GM21528 (cell line): Measurements from ENCODE around the gene CLDN7.
A peak's percentile ranks its signal among the peaks of the same experiment; 100 is the strongest.

Source experiments
- ATAC-seq: cut with Tn5 transposase; IDR thresholded peaks from one replicate; pipeline ENCODE4 v1.9.1; 2021; ENCODE audit warnings: mild to moderate bottlenecking, moderate library complexity; ENCODE audit not compliant: unreplicated experiment, low FRiP score

CLDN7 gene, protein sequence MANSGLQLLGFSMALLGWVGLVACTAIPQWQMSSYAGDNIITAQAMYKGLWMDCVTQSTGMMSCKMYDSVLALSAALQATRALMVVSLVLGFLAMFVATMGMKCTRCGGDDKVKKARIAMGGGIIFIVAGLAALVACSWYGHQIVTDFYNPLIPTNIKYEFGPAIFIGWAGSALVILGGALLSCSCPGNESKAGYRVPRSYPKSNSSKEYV

DNA sequence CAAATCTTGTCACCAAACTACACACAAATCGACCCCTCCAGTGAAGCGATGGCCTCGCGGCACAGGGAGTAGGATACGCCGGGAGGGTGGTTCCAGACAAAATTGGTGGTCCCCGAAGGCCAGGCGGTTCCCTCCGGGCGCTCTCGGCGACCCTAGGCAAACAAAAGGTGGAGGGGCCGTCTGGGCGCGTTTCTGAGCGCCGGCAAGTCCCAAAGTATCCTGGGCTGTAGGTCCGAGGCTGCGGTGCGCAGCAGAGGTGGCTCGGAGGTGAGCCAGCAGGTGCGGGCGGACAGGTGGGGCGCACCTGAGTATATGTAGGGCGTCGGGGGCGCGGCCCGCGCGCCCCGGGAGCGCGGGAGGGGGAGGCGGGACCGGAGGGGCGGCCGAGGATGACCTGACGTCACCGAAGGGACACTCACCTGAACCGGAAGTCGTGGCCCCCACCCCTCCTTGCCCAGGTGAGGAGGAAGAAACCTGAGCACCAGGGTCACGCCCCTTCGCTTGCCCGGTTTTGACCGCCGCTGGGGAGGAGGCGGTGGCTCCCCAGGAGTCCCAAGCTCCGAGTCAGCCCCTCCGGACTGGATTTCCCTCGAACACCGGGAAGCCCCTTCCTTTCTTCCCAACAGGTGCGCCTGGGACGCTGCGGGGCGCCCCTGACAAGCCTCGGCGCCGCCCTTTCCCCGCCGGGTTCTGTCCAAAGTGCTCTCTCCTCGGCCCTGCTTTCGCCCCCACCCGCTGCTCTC is at the start of gene CLDN7:
CLDN7 (minus strand) TSS at position 287 of the 743 bp plus-strand sequence. CDS start 435 bp downstream, outside the sequence.
- no peak for ATAC-seq

DNA sequence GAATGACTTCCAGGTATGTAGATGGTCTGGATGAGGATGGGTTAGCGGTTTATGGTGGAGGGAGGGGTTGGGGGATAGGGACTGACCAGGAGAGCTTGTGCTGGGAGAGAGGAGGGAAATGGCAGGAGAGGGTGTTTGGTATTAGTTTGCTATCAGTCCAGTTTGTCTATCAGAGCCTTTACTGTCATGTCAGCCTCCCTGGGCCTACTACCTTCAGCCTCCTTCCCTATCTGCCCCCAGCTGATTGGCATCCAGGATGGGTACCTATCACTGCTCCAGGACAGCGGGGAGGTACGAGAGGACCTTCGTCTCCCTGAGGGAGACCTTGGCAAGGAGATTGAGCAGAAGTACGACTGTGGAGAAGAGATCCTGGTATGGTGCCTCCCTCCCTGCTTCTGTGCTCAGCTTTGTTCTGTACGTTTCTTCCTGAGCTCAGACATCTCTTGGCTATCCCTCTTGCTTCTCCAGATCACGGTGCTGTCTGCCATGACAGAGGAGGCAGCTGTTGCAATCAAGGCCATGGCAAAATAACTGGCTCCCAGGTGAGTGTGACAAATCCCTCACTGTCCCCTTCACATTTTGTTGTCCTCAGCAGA is 48.9 kb upstream of the CLDN7 start:
- ATAC-seq, result no peak

DNA sequence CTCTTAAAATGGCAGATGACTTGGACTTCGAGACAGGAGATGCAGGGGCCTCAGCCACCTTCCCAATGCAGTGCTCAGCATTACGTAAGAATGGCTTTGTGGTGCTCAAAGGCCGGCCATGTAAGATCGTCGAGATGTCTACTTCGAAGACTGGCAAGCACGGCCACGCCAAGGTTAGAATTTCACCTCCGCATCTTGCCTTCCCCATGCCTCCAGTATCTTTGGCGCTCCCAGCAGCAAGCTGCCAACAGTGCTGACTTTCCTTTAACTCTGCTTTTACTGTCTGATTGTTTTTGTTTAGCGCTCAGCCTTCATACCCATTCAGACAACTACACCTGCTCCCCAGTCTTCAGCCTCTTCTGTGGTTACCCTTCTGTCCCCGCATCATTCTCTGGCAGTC is 47.4 kb upstream of the CLDN7 start:
- no peak for ATAC-seq

DNA sequence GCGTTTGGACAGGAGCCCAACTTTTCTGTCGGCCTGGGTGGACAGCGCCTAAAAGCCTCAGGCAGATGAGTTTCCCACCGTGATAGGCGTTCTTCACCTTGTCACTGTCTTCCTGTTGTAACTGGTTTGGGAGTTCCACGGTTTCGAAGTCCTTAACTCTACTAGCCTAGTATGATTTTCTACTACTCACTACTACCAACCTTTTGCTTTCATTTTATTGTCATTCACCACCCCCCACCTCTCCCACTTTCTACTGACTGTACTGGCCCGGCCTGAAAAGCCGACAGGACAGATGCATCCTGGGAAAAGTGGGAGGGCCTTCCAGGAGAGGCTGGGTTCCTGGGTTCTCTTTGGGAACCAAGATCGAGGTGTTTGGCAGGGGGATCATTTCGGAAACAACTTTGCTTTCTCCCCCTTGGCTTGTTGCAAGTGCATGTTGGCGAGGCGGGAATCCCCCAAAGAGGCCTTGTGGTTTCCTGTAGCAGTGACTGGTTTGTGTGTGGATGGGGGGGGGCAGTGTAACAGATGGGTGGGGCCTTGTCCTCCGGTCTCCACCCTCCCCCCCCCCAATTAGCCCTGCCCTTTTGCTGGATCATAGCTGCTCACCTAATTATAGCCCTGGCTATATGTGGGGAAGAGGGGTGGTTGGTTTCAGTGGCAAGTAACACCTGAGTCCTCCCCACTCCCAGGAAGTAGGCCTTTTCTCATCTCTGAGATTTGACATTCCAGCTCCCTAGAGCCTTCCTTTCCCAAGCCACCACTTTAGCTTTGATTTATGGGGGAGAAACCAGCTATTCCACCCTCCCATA is 46.6 kb upstream of the CLDN7 start:
- ATAC-seq, result no peak

DNA sequence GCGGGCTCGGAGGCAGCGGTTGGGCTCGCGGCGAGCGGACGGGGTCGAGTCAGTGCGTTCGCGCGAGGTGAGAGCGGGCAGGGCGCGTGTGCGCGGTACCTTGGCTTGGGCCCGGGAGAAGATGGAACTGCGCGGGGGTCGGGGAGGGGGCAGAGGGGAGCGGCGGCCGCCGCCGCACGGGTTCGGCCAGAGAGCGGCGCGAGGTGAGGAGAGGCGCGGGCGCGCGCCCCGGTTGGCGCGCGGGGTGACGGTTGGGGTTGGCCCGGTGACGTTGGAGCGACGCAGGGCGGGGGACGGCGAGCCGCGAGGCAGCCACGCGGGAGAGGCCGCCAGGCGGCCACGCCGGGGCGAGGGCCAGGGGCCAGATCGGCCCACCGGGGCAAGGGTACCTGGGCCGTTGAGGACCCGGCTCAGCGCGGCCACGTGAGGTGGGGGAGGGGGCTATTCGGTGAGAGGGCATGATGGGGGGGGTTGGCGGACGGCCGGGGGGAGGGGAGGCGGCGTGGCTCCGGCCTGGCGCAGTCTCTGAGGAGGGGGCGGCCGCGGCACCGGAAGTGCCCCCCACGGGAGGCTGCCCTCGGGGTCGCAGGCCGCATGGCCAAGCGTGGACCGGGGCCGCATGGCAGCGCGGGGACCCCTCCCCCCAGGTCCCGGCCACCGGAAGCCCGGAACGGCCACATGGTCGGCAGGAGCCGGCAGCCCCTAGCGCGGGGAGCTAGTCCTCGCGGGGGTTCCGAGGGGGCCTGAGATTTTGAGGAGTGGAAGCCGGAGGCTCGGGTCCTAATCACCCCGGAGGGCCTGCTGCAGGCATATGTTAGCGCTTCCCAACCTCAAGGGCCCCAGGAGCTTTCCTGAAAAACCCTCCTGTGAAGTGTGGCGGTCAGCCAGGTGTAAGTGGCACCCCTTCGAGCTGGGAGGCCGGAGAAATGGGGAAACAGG is 45.7 kb upstream of the CLDN7 start:
- ATAC-seq, result no peak

DNA sequence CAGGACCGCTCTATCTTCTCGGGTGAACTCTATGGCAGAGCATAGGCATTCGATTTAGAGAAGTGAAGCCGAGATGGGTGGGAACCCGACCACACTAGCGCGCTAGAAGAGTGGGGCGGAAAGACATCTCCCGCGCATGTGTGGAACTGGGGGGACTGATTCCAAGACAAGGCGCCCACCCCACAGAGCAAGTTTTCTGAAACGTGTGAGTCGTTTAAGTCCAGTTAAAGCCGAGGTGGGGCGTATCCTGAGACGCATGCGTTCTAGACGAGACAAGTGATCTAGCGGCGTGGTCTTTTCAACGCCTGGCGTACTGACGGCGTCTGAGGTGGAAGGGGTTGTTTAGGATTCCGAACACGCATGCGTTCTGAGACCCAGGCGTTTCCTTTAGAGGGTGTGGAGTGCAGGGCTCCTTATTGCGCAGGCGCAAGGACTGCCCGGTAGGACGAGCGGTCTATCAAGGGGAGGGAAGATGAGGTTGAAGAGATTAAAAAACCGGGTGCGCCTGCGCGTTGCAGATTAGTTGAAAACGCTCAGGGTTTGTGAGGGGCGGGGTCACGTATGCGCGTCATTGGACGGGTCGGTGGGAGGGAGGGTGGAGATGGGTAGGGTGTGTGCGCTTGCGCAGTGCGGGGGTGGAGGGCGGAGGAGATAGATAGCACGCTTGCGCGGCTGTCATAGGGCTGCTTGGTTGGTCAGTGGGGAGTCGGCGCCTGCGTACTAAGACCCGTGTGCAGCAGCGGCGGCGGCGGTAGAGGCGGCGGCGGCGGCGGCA is 44.8 kb upstream of the CLDN7 start, which contains the start of gene EIF5A:
EIF5A (plus strand) TSS at position 718 of the 775 bp plus-strand sequence. CDS start 2,008 bp downstream, outside the sequence.
- peak; percentile 70 for ATAC-seq

DNA sequence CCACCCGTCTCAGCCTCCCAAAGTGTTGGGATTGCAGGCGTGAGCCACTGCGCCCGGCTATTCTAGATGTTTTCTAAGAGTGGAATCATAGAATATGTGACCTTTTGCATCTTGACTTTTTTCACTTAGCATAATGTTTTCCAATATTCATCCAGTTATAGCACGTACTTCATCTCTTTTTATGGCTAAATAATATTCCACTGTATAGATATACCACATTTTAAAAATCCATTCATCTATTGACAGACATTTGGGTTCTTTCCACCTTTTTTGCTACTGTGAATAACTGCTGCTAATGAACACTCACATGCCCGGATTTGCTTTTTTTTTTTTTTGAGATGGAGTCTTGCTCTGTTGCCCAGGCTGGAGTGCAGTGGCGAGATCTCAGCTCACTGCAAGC is 41.9 kb upstream of the CLDN7 start:
- no peak for ATAC-seq

DNA sequence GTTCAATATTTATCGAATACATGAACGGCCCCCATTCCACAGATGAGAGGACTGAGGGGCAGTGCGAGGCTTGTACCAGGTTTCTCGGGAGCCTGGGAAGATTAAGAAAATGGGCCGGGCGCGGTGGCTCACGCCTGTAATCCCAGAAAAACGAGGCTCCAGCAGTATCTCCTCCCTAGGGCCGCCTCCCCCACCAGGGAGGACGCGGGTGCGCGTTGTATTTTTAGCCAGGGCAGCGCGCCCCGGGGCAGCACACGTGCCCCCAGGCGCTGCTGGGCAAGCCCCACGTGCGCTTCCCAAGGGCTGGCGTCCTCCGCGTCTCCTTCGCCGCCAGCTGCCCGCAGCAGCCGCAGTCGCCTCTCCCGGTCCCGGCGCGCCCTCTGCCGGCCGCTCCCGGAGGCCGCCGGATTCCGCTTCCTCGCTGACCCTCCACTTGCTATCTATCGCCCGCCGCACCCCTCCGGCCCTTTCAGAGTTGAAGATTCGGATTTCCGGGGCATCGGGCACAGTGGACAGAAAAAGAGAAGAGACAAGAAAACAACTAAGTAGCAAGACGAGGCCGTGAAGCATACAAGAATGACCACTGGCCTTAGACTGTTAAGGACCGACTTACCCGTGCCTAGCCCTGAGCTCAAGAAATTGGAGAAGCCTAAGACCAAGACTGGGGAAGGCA is 34.0 kb upstream of the CLDN7 start:
- no peak for ATAC-seq

DNA sequence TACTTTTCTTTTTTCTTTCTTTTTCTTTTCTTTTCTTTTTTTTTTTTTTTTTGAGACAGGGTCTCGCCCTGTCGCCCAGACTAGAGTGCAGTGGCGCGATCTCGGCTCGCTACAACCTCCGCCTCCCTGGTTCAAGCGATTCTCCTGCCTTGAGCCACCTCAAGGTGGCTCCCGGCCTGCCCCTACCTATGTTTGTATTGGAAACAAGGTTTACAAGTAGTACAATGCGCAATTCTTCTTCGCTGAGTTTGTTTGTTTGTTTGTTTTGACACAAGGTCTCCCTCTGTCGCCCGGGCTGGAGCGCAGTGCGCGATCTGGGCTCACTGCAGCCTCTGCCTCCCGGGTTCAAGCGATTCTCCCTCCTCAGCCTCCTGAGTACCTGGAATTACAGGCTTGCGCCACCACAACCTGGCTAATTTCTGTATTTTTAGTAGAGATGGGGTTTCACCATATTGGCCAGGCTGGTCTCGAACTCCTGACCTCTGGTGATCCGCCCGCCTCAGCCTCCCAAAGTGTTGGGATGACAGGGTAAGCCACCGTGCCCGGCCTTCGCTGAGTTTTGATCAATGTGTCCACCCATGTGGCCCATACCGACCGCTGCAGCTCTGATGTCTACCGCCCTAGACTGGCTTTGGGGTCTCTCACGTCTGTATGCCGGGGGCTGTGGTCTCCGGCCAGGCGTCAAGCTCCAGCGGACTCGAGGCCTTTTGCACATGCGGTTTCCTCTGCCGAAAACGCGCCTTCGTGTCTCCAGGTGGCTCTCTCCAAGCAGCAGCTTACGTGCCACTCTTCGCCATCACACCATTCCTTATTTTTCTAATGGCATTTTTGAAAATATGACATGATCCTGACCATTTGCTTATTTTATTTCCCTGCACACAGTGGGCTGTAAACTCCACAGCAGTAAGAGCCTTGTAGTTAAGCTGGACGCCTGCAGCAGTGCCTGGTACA is 33.2 kb upstream of the CLDN7 start:
- ATAC-seq, result no peak

DNA sequence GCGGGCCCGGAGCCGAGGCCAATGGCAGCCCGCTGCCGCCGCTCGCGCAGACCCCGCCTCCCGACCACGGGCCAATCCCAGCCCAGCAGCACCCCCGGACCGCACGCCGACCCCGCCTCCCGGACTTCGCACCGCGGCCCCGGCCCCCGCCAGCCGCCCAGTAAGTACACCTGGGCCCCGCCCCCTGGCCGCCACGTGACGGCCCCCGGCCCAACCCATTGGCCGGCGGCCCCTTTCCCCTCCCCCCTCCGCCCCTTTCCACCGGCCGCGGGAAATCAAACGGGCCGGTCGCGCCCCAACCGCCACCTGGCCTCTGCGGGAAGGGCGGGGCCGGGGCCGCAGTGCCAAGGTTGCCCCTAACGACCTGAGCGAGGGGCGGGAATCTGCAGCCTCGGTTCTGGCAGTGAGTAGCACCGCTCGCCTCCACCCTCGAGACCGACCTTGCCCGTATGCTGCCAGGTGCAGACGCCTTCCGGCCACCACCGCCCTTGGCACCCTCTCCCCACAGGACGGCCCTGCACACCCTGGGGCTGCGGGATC is 32.4 kb upstream of the CLDN7 start, which contains the start of gene YBX2:
YBX2 (minus strand) TSS at position 26 of the 540 bp plus-strand sequence. CDS start 139 bp downstream, outside the sequence.
- no peak for ATAC-seq

DNA sequence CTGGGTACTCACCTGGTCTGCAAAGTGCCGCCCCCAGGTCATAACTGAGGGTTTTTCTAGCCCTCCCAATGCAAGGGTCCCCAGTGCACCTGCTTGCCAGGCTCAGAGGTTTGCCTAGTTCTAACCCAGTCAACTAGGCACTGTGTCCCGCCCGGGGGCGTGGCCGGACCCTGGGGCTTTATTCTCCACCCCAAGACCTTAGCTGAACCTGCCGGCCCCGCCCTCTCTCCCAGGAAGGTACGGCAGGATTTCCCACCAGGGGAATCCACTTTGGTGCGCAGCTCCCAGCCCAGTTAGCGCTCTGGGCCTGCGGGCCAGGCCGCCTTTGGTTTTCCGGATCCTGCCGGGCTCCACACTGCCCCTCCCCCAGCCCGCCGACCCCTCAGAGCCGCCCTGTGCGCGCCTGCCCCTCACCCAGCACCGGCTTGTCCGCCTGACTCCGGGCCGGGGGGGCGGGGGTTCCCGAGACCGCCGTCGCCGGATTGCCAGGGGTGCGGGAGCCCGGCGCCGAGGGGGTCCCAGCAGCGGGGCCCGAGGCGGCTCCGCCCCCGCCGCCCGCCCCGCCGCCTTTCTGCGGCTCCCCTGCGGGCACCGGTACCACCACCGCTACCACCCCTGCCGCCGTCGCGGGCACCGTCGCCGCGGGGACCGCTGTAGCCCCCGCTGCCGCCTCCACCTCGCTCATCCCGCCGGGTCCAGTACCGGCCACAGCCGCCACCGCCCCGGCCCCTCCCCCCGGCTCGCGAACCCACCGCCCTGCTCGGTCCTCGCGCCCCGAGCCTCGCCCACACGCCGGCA is 31.7 kb upstream of the CLDN7 start:
- ATAC-seq, result no peak

DNA sequence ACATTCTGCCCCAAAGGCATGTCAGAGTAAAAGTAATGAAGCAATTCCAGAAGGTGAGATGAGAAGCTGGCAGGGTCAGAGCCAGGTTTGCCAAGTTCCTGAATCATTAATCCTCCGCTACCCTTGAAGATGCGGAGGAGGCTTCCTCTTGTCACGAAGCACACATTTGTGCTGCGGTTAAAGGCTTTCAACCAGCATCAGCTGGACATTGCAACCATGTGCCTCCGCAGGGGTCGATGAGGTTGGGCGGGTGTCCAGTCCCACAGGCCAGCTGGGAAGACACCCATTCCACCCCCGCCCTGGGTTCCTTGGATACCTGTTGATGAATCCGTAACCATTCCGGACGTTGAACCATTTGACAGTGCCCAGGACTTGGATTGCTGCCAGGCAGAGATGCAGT is 30.9 kb upstream of the CLDN7 start:
- no peak for ATAC-seq

DNA sequence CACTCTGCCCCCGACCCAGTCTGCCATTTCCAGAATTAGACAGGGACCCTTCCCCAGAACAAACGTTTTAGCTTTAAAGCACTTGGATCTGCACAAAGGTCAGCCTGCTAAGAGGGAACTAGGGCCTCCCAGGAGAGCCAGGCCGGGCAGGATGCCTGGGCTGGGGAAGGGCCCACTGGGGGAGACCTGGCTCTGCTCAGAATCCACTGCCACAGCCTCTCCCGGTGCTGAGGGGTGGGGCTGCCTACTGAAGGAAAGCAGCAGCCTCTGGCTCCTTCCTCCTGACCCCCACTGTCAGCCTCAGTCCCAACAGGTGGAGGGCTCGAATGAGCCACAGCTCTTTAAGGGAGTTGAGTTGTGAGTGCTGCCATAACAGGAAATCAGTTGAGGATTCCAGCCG is 30.5 kb upstream of the CLDN7 start:
- ATAC-seq, result no peak

DNA sequence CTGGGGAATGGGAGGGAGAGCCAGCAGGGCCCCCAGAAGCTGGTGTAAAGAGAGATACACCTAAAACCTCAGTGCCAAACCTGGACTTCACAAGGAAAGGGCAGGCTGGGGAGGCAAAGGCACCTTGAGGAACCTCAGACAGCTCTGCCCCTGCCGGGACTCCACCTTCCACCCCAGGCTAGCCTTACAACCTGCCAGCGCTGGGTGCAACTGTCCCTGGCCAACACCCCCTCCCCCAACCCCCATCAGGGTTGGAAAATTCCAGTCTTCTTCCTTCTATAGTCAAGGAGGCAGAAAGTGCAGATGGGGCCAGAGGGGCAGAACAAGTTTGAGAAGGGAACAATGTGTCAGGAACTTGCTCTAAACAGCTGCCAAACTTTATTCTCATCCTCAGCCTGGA is 29.9 kb upstream of the CLDN7 start:
- ATAC-seq, result no peak

DNA sequence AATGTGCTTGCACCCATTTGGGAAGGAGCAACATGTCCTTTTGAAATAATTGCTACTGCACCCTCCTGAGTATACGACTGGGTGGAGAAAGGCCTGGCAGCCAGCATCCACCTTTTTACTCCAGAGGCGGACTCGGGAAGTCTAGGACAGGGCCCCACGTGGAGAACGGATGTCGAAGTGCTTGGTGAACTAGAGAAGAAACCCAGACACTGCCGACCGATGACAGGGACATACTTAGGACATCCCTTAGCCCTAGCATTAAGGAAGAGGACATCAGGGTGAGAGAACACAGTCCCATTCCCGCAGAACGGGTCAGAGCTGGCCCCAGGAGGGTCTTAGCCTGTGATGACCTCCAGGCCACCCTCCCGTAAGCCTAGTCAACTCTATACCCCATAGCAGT is 28.4 kb upstream of the CLDN7 start:
- ATAC-seq, result no peak

DNA sequence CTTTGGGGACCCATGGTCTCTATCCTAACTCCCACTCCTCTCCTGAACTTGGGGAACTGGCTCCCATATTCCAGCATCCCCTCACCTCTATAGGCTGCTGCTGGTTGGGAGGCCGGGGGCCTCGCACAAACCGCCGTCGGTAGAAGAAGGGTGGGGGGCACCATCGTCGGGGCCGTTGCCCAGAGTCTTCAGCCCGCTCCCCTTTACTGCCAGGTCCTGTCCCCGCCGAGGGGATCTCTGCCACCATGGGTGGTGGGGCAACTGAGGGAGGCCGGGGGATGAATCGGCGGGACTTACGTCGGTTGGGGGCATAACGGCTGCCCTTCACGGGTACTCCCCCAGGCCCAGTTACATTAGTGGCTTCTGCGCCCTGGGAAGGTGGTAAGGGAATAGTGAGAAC is 27.9 kb upstream of the CLDN7 start:
- no peak for ATAC-seq
